Esophagus muscularis mucosa (tissue), 4 donors: Measurements from ENCODE around the gene NEK11. TPM values are rescaled to one million over a fixed set of nuclear protein-coding genes. Genes with fewer than 3 reads are reported as not detected.

ENCODE experiments used
- DNase-seq: peaks from one replicate; pipeline ENCODE4 v3.0.0-alpha.2; 2017; ENCODE audit errors: extremely low spot score
- H3K27ac ChIP-seq, 4 donors: fragments of 200-600 bp; sonication (generic); replicated peaks in 1 of 4; 1 replicate in 3 of 4; 2 replicates in 1 of 4; pipeline ENCODE4 v1.5.1; 2016 to 2019; ENCODE audit warnings: mild to moderate bottlenecking in 1 of 4
- H3K27me3 ChIP-seq, 4 donors: fragments of 200-600 bp; sonication (generic); one replicate each; pipeline versions ENCODE4 v1.5.1 to v1.6.0; 2016 to 2019
- H3K36me3 ChIP-seq, 4 donors: fragments of 200-600 bp; sonication (generic); one replicate each; pipeline ENCODE4 v1.5.1; 2016 to 2019
- H3K4me1 ChIP-seq, 4 donors: fragments of 200-600 bp; sonication (generic); one replicate each; pipeline ENCODE4 v1.5.1; 2016 to 2019
- H3K4me3 ChIP-seq, 4 donors: fragments of 200-600 bp; sonication (generic); 1 replicate in 2 of 4; 2 replicates in 2 of 4; pipeline ENCODE4 v1.5.1; 2016 to 2019; ENCODE audit warnings: mild to moderate bottlenecking in 4 of 4, moderate library complexity in 1 of 4
- H3K9me3 ChIP-seq, 4 donors: fragments of 200-600 bp; sonication (generic); 1 replicate in 3 of 4; 2 replicates in 1 of 4; pipeline ENCODE4 v1.5.1; 2016 to 2019
- CTCF ChIP-seq, 3 experiments: fragments of 200-600 bp in 2 of 3; fragments of 450-650 bp in 1 of 3; sonication (generic) in 2 of 3; IDR thresholded peaks; one replicate each; pipeline ENCODE4 v1.5.1; 2017 to 2019; ENCODE audit warnings: antibody characterized with exemption in 3 of 3, mild to moderate bottlenecking in 2 of 3, moderate library complexity in 1 of 3
- EP300 ChIP-seq: sonication (generic); formaldehyde crosslinking; IDR thresholded peaks from one replicate; pipeline ENCODE4 v1.6.1; 2017; ENCODE audit warnings: antibody characterized with exemption
- POLR2A ChIP-seq: fragments of 450-650 bp; IDR thresholded peaks from one replicate; pipeline ENCODE4 v1.6.1; 2017; ENCODE audit warnings: antibody characterized with exemption, moderate library complexity, mild to moderate bottlenecking, low read depth
- POLR2AphosphoS5 ChIP-seq, 2 donors: sonication (generic); formaldehyde crosslinking; IDR thresholded peaks; one replicate each; pipeline ENCODE4 v1.6.1; 2017; ENCODE audit warnings: antibody characterized with exemption in 2 of 2
- WGBS: methylation state at CpG from one replicate; pipeline ENCODE4 v1.1.5; 2018; 5-methylcytosine and 5-hydroxymethylcytosine counted together
- intact Hi-C: fragments of 100-400 bp; cut with DNase I; formaldehyde crosslinking; loops from one replicate; pipeline ENCODE4 v1.15.1; 2023
- total RNA-seq, 4 donors: library from RNA; depleted of rRNA; stranded (reverse); fragments of >200 nt; gene quantifications; one replicate each; pipeline versions ENCODE4 v1.1.0 to v1.2.1, GENCODE V29; 2016

The NEK11 gene
- total RNA-seq, 4 donors from 2014 or later: 5.4 to 12.0 (median 6.8) TPM

- DNase-seq: no peak
- H3K4me3 ChIP-seq: no peak overlapping the region
- TF ChIP-seq POLR2A (no peak), POLR2AphosphoS5 (IDR thresholded peaks at IDR 0.05) (no peak), EP300 (no peak), CTCF (IDR thresholded peaks at IDR 0.05) (no peak)
- H3K36me3 ChIP-seq: peaks cover 0 to 13% (median 2%) of the 10 kb centered on the region in 4 donors
- H3K4me1 ChIP-seq: no peaks in the 10 kb centered on the region
- no peak overlapping the region for H3K27ac ChIP-seq
- no peaks in the 10 kb centered on the region for H3K27me3 ChIP-seq
- H3K9me3 ChIP-seq: no peaks in the 10 kb centered on the region
- WGBS: 91% methylated on average over 3 of the region's 3 CpGs
- intact Hi-C loops: no loop called here
Measured at GRCh38 chr3:131172502-131173200, 146.0 kb downstream of the NEK11 start.

- H3K36me3 ChIP-seq: peaks cover 0 to 21% (median 2%) of the 10 kb centered on the region in 4 donors
- no peaks in the 10 kb centered on the region for H3K27me3 ChIP-seq
- TF ChIP-seq POLR2AphosphoS5 (IDR thresholded peaks at IDR 0.05): no peak
- no peak for TF ChIP-seq CTCF (IDR thresholded peaks at IDR 0.05)
- no peak for TF ChIP-seq EP300
- TF ChIP-seq POLR2A: no peak
- no peaks in the 10 kb centered on the region for H3K9me3 ChIP-seq
- no peak for DNase-seq
- WGBS: 40% methylated on average over 1 of the region's 1 CpG
- H3K4me1 ChIP-seq: no peaks in the 10 kb centered on the region
- no peak overlapping the region for H3K4me3 ChIP-seq
- no peak overlapping the region for H3K27ac ChIP-seq
- intact Hi-C loops: no loop called here
Measured at GRCh38 chr3:131174752-131175151, 148.1 kb downstream of the NEK11 start.

GRCh38 chr3:131178710-131179375 is 152.2 kb downstream of the NEK11 start:
- TF ChIP-seq POLR2A (no peak), CTCF (IDR thresholded peaks at IDR 0.05) (no peak), EP300 (no peak)
- Histone ChIP-seq H3K27ac (no peak overlapping the region), H3K27me3 (no peaks in the 10 kb centered on the region), H3K4me1 (no peaks in the 10 kb centered on the region), H3K9me3 (no peaks in the 10 kb centered on the region), H3K36me3 (peaks cover 0 to 15% (median 0%) of the 10 kb centered on the region in 4 donors), H3K4me3 (no peak overlapping the region)
- no peak for DNase-seq
- 93% methylated on average over 6 of the region's 6 CpGs for WGBS
- intact Hi-C loops: no loop called here

- TF ChIP-seq CTCF (IDR thresholded peaks at IDR 0.05) (no peak), POLR2AphosphoS5 (IDR thresholded peaks at IDR 0.05) (no peak), POLR2A (no peak), EP300 (no peak)
- Histone ChIP-seq H3K36me3 (peaks cover 0 to 11% (median 0%) of the 10 kb centered on the region in 4 donors), H3K27me3 (no peaks in the 10 kb centered on the region), H3K4me1 (no peaks in the 10 kb centered on the region), H3K27ac (no peak overlapping the region), H3K4me3 (no peak overlapping the region), H3K9me3 (no peaks in the 10 kb centered on the region)
- no peak for DNase-seq
- intact Hi-C loops: no loop called here
- 72% methylated on average over 4 of the region's 4 CpGs for WGBS
Measured at GRCh38 chr3:131192701-131193100, 166.0 kb downstream of the NEK11 start.
